Measurements from ENCODE around the gene SEMA5A. TPM values are rescaled to one million over a fixed set of nuclear protein-coding genes. Genes with fewer than 3 reads are reported as not detected.

The SEMA5A gene
- polyA plus RNA-seq, 1 of the 3 experiments (the other 2 are of a cell fraction): 0.58 TPM

GRCh38 chr5:9340085-9340484, 205.8 kb downstream of the SEMA5A start:
- POLR2A ChIA-PET: no interaction called here
- Histone ChIP-seq H3K9me3 (no peaks in the 10 kb centered on the region), H3K79me2 (ENCODE audit: insufficient read depth) (no peaks in the 10 kb centered on the region), H3K36me3 (replicated peaks in 1 of 2; ENCODE audit: control insufficient read depth in 1 of 2, insufficient read depth in 2 of 2, low read length in 1 of 2) (no peaks in the 10 kb centered on the region), H3K4me3 (ENCODE audit: low read depth in 2 of 2, low read length in 1 of 2) (no peak overlapping the region), H3K27ac (ENCODE audit: low read depth in 2 of 2, low read length in 1 of 2) (no peak overlapping the region), H3K4me2 (no peak overlapping the region), H3K4me1 (ENCODE audit: control insufficient read depth in 1 of 2, insufficient read depth in 2 of 2, low read depth in 1 of 2, low read length in 1 of 2) (peaks cover 6 to 15% of the 10 kb centered on the region in 2 experiments; a peak in 3 of 4 replicates), H3K27me3 (ENCODE audit: insufficient read depth) (no peaks in the 10 kb centered on the region), H2AFZ (ENCODE audit: low read depth) (no peak overlapping the region), H3K9ac (no peak overlapping the region), H4K20me1 (ENCODE audit: insufficient read depth) (no peaks in the 10 kb centered on the region), H3F3A (replicated peaks; ENCODE audit: insufficient read depth) (peaks cover 3% of the 10 kb centered on the region), H3K9me2 (no peaks in the 10 kb centered on the region)
- DNase-seq: no peak
- WGBS (ENCODE audit: low lambda C conversion rate): 68% methylated on average over 2 of the region's 2 CpGs
- CTCF ChIA-PET: no interaction called here
- TF ChIP-seq USF2 (IDR thresholded peaks at IDR 0.05; ENCODE audit: borderline replicate concordance, low read depth, low read length): no peak

- TF ChIP-seq CTCF (IDR thresholded peaks at IDR 0.05): peak; percentile 64
- no peak for TF ChIP-seq IRF3 (IDR thresholded peaks at IDR 0.05; ENCODE audit: low read depth, low read length)
- H3K9me2 ChIP-seq: no peaks in the 10 kb centered on the region
- no peaks in the 10 kb centered on the region for H3K36me3 ChIP-seq (replicated peaks in 1 of 2; ENCODE audit: control insufficient read depth in 1 of 2, insufficient read depth in 2 of 2, low read length in 1 of 2)
- H3K4me1 ChIP-seq (ENCODE audit: control insufficient read depth in 1 of 2, insufficient read depth in 2 of 2, low read depth in 1 of 2, low read length in 1 of 2): peaks cover 6 to 19% of the 10 kb centered on the region in 2 experiments; a peak in 3 of 4 replicates
- H3F3A ChIP-seq (replicated peaks; ENCODE audit: insufficient read depth): peaks cover 3% of the 10 kb centered on the region
- H2AFZ ChIP-seq (ENCODE audit: low read depth): no peak overlapping the region
- H3K9me3 ChIP-seq: no peaks in the 10 kb centered on the region
- H3K79me2 ChIP-seq (ENCODE audit: insufficient read depth): no peaks in the 10 kb centered on the region
- H3K4me2 ChIP-seq: no peak overlapping the region
- H3K27ac ChIP-seq (ENCODE audit: low read depth in 2 of 2, low read length in 1 of 2): no peak overlapping the region
- peak; percentile 12 for DNase-seq
- CTCF ChIA-PET: no interaction called here
- no peaks in the 10 kb centered on the region for H4K20me1 ChIP-seq (ENCODE audit: insufficient read depth)
- H3K27me3 ChIP-seq (ENCODE audit: insufficient read depth): no peaks in the 10 kb centered on the region
- POLR2A ChIA-PET: no interaction called here
- 59% methylated on average over 3 of the region's 3 CpGs for WGBS (ENCODE audit: low lambda C conversion rate)
- no peak overlapping the region for H3K4me3 ChIP-seq (ENCODE audit: low read depth in 2 of 2, low read length in 1 of 2)
- no peak overlapping the region for H3K9ac ChIP-seq
Measured at GRCh38 chr5:9339206-9339818, 206.6 kb downstream of the SEMA5A start.

- ChIA-PET POLR2A (no interaction called here), CTCF (no interaction called here)
- Histone ChIP-seq H4K20me1 (ENCODE audit: insufficient read depth) (no peaks in the 10 kb centered on the region), H3K4me3 (ENCODE audit: low read depth in 2 of 2, low read length in 1 of 2) (no peak overlapping the region), H3K36me3 (replicated peaks in 1 of 2; ENCODE audit: control insufficient read depth in 1 of 2, insufficient read depth in 2 of 2, low read length in 1 of 2) (no peaks in the 10 kb centered on the region), H3K79me2 (ENCODE audit: insufficient read depth) (no peaks in the 10 kb centered on the region), H3K4me1 (ENCODE audit: control insufficient read depth in 1 of 2, insufficient read depth in 2 of 2, low read depth in 1 of 2, low read length in 1 of 2) (peaks cover 6 to 19% of the 10 kb centered on the region in 2 experiments; a peak in 3 of 4 replicates), H2AFZ (ENCODE audit: low read depth) (no peak overlapping the region), H3F3A (replicated peaks; ENCODE audit: insufficient read depth) (peaks cover 3% of the 10 kb centered on the region), H3K9me2 (no peaks in the 10 kb centered on the region), H3K27me3 (ENCODE audit: insufficient read depth) (no peaks in the 10 kb centered on the region), H3K9ac (no peak overlapping the region), H3K27ac (ENCODE audit: low read depth in 2 of 2, low read length in 1 of 2) (peak overlapping the region in 1 of 2 experiments; percentile 29; a peak in 1 of 4 replicates), H3K4me2 (no peak overlapping the region), H3K9me3 (no peaks in the 10 kb centered on the region)
- 55% methylated on average over 4 of the region's 4 CpGs for WGBS (ENCODE audit: low lambda C conversion rate)
- no peak for DNase-seq
- no peak for TF ChIP-seq NRF1 (IDR thresholded peaks at IDR 0.05; ENCODE audit: low read depth, low read length)
- no peak for TF ChIP-seq EZH2phosphoT487 (IDR thresholded peaks at IDR 0.05; ENCODE audit: borderline replicate concordance, low read depth)
- TF ChIP-seq POLR2AphosphoS5 (IDR thresholded peaks at IDR 0.05; ENCODE audit: low read depth, low read length): no peak
- TF ChIP-seq RFX5 (IDR thresholded peaks at IDR 0.05; ENCODE audit: low read length): no peak
- TF ChIP-seq IRF3 (IDR thresholded peaks at IDR 0.05; ENCODE audit: low read depth, low read length): no peak
- TF ChIP-seq NFIC (IDR thresholded peaks at IDR 0.05; ENCODE audit: borderline replicate concordance): no peak
- no peak for TF ChIP-seq PBX3 (IDR thresholded peaks at IDR 0.05)
Measured at GRCh38 chr5:9338796-9339195, 207.1 kb downstream of the SEMA5A start.
